GM19467 (cell line): ENCODE results near the gene UQCRC1.

ENCODE experiments used
- ATAC-seq: cut with Tn5 transposase; IDR thresholded peaks from one replicate; pipeline ENCODE4 v1.9.1; 2021; ENCODE audit warnings: mild to moderate bottlenecking, moderate library complexity; ENCODE audit not compliant: unreplicated experiment

UQCRC1 gene

DNA sequence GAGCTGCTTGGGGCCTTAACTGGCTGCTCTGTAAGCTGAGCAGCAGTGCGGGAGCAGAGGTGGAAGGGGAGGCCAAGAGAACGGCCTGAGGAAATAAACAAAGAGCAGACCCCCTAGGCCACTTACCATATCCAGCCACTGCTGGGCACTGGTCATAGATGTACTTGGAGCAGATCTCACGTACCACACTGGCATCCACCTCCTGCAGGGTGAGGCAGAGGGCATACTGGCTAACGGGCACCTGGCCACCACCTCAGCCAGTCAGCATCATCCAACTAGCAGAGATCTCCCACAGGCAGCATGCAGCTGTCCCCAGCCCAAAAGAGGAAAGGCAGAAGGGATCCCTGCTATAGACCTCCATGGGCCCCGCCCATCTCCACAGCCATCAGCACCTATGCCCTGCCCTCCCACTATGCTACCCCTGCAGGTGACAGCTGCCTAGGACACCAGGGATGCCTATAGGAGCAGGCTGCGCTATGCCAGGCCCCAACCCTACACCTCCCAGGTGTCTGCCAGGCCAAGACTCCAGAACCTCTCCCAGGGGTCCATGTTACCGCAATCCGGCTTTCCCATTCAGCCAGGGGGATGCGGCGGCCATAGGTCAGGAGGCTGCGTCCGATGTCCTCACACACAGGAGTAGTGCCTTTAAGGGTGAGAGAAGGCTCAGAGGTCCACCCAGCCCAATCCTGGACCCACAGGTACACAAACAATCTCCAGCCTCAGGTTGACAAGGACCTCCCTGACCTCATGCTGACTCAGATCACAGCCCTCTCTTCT lies 9.7 kb downstream of the UQCRC1 start:
- ATAC-seq: no peak

DNA sequence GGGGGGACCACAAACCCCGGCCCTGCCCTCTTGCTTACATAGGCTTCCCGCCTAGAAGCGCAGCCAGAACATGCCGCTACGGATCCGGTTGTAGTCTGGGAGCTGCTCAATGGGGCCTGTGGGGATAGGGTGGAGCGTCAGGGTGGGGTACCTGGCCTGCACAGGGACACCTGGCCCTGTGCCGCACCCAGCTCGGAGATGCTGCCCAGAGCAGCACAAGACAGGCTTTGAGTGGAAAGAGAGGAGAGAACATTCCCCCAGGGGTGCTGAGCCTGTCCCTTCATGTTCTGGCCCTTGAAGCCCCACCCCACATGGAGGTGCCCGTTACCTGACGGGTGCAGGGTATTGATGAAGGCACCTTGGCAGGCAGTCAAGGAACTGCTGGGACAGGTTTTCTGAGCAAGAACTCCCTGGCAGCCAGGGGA lies 10.4 kb downstream of the UQCRC1 start:
- no peak for ATAC-seq

DNA sequence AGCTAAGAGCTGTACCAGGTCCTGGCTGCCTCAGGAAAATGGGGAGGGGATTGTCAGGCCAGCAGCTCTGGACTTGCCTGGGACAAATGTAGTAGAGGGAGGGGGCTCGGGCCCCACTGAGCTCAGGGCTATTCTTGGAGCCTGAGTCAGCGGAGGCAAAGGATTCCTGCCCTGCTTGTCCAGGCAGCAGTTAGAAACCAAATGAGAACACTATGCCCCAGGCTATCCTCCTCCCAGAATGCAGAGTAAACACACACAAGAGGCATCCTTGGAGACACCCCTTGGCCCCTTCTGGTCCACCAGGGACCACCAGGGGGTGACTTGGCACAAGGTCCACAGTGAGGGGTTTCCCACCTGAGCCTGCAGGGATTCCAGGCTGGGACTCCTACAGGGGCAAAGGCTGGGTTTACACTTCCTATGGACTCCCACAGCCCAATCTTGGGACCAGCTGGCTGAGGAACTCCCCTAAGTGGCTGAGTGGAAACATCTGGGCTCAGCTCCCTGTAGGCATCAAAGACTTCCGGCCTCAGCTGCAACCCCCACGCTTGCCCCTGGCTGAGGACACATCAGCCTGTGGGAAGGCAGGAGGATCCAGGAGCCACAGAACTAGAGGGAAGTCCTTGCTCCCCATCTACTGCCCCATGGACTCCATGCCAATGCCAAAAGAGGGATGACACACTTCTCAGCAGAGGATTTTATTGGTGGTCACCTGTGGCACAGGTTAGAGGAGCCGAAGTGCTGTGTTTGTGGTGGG lies 10.9 kb downstream of the UQCRC1 start:
- no peak for ATAC-seq

DNA sequence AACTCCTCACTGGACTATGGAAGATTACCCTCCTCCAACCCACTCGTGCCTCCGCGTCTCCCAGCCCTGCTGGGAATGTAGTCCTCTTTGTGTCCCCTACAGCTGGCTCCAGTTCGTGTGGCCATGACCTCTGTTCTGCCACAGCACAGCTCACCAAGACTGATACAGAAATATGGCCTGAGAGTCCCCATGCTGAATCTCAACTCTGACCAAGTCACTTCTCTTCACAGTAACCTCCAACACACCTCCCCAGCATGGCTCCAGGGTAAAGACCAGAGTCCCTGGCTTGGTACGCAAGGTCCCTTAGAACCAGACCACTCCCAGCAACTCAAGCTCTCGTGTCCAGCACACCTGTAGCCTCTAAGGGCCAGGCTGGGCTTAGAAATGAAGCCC lies 12.0 kb downstream of the UQCRC1 start:
- no peak for ATAC-seq

DNA sequence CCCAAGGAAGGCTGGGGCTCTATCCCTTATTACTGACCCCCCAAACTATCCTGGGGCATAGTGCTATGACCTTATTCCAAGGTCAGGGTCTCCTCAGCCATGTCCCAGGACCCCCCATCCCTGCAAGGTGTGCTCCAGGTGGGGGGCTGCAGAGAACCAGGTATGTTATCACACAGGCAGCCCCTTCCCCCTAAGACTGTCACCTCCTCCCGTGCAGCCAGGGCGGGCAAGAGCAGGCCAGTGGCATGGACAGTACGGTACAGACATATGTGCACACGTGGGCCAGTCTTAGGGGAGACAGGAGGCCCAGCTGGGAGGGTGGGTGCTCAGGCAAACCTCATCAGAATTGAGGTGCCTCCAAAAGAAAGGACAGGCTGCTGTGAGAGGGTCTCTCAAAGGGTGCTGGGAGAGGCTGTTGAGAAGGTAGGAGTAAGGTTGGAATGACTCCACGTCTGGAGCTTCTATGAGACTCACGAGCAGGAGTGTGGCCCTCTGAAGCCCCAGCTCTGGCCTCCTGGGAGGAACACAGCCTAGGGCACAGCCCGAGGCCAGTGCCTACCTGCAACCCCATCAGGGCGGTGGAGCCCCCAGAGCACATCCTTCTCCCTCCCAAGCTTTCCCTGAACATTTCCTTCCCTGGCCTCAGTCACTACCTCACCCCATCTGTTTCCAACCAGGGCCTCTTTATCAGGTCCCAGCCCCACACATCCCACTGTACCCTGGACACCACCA lies 12.6 kb downstream of the UQCRC1 start:
- no peak for ATAC-seq

DNA sequence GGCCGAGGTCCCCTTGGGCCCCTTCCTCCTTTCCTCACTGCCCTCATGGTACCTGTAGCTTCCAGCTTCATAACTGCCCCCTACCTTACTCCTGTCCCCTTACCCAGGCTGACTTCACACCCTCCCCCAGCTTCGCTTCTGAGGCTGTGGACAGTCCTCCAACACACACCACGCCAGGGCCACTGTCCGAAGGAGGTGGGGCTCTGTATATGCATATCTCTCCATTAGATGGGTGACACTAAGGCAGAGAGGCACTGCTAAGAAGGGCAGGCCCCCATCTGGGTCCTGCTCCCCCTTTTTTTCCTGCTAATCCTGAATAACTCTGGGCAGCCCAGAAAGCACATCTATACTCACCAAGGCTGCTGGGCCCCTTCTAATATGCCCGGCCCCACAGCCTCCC lies 13.3 kb downstream of the UQCRC1 start:
- ATAC-seq: no peak

DNA sequence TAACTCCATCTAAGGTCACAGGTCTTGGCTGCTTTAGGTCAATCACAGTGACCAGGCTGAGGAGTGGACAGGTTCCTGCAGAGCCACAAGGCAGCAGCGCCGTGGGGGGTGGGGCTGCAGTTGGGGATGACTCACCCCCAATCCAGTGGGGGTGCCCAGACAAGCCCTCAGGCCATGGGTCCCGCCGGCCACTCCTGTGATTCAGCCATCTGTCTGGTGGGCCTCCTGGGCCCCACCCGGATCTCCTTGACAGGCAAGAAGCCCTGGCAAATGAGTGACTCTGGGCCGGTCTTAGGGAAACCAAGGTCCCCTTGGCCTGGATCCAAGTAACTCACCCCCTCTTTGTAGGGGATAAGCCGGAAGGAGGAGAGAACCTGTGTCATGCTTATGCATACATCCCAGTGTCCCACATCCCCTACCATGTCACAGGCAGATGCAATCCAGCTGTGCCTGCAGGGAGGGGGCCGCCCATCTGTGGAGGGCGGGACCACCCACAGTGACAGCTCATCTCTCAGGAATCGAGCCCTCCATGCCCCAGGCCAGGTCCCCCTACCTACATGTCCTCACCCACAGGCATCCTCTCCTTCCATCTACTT lies 13.8 kb downstream of the UQCRC1 start:
- no peak for ATAC-seq

DNA sequence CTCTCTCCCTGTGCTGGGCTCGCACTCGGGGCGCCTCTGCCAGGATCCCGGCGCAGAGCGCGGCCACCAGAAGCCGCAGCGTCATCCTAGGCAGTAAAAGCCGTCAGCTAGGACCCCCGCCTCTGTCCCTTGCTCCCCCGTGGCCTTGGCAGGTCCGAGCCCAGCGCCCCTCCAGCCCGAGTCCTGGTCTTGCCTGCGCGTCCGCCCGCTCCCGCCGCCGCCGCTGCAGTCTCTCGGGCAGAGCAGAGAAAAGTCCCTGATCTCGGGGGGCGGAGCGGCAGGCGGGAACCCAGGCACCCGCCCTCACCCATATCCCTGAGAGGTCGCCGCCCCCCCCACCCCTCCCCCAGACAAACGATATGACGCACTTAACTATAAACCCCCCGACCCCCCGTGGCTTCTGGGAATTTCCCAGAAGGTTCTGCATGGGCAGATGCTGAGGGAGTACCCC lies 14.3 kb downstream of the UQCRC1 start, which contains the start of gene COL7A1:
COL7A1 (minus strand) TSS at position 255 of the 451 bp plus-strand sequence; CDS start at position 85, 170 bp downstream.
- ATAC-seq: no peak

DNA sequence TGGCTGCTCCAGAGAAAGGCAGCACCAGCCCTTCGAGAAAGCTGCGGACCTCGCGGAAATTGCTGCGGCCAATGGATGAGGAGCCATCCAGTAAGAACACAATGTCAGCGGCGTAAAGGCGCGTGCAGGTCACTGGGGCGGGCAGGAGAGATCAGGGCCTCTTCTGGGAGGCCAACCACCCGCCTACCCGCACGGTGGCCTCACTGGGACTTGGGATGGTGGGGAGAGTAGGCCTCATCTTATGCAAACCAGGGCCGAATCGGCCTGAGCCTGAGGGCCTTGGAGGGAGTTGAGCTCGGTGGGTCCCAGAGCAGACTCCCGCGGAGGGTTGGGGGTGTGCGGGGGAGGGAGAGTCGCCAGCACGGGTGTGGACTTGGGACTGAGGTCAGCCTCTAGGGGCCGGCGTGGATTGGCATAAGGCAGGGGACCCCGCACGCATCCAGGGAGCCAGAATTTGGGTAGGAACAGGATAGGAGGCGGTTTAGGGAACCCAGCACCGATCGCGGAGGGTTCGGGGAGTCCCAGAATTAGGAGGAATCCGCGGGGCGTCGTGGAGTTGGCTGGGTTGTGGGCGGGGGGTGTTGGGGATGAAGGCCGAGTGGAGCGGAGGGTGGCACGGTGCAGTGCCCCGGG lies 14.9 kb downstream of the UQCRC1 start:
- ATAC-seq: no peak

DNA sequence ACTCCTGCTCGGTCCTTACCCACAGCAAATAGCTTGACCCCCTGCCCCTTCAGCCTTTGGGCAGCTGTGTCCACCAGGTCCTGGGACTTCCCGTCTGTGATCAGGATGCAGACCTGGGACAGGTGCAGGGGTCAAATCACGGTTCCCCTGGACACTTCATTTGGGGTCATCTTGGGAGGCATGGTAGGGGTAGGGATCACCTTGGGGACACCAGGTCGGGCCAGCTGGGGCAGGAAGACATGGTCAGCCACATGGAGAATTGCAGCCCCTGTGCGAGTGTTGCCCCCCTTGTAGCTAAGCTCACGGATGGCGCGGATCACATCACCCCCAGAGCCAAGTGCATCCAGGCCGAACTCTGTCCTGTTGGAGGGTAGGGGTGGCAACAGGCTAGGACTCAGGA lies 16.1 kb downstream of the UQCRC1 start:
- ATAC-seq: no peak

DNA sequence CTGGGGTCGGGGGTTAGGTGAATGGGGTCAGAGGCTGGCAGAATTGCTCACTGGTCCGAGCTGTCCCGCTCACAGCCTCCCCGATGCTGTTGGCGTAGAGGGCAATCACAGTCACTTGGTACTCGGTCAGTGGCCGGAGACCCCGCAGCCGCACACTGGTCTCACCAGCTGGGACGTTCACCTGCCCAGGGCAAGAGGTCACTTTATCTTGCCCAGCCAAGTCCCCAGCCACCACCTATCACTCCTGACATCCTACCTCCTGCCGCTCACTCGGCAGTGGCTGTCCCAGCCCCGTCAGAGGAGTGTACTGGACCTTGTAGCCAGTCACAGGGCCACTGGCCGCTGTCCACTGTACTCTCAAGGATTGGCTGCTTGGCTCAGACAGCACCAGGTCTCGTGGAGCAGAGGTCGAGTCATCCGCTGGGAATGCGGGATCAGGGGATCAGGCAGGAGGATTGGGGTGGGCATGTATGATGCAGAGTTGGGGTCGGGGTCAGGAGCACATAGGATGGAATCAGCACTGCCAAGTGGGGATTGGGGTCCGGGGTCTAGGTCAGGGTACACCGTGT lies 16.8 kb downstream of the UQCRC1 start:
- no peak for ATAC-seq

DNA sequence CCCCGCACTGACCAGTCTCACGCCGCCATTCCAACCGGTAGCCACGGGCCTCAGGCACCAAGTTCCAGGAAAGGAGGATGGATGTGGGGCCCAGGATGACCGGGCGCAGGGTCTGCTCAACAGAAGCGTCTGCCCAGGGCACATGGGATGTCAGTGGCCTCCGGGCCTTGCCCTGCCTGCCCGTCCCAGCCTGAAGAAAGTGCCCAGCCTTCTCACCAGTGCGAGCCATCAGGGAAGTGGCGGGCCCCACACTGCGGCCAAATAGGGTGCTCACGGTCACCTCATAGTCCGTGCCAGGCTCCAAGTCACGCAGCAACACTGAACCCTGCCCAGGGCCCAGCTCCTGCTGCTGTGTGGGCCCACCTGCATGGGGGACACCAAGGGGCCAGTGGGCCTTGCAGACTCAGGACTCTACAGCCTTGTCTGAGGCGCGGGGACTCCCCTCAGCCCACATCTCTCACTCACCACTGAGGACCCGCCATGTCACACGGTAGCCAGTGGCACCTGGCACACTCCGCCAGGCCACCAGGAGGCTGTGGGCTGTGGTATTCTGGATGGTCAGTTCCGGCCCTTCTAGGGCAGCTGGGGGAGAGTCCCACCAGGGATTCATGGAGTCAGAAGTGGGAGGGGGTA lies 17.4 kb downstream of the UQCRC1 start:
- no peak for ATAC-seq

DNA sequence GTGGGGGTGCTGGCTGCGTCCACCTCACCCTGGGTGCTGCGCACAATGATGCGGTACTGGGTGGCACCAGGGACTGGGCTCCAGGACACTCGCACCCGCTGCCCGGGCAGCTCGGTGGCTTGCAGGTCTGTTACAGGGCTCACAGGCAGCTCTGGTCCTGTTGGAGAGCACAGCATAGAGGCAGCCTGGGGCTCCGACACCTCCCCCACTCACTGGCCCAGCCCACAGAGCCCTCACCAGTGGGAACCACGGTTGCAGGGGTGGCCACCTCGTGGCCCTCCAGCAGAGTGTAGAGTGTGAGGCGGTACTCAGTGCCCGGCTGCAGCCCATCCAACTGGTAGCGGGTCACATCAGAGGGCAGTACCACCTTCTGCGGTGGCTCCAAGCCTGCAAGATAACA lies 18.0 kb downstream of the UQCRC1 start:
- ATAC-seq: no peak

DNA sequence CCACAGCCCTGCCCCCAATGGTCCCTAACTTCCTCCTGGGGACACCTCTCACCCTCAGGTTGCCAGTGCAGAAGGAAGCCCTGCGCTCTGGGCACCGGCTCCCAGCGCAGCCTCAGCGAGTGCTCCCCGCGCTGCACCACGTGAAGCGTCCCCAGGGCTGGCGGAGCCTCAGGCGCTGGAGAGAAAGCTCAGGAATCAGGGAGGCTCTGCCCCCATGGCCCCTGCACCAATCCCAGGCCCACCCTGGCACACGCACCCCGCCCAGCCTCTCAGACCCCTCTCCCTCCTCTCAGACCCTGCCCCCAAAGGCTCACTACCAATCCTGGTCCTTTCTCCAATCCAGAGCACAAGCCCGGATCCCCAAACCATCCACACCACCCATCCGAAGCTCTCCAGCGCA lies 21.2 kb downstream of the UQCRC1 start:
- ATAC-seq: no peak

DNA sequence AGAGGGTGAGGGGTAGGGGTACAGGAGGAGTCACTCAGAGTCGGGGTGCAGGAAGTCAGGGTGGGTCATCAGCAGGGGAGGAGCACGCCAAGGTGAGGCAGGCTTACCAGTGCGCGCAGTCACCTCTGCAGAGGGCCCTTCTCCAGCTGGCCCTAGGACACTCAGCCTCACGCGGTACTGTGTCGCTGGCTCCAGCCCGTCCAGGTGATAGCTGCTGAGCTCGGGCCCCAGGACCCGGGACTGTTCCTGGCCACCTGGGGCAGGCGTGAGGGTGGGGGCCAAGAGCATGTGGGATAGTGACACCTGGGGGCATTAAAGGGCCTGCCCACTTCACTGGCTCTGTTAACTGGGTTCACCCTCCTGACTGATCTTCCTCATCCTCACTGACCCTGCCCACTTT lies 21.8 kb downstream of the UQCRC1 start:
- ATAC-seq: no peak

DNA sequence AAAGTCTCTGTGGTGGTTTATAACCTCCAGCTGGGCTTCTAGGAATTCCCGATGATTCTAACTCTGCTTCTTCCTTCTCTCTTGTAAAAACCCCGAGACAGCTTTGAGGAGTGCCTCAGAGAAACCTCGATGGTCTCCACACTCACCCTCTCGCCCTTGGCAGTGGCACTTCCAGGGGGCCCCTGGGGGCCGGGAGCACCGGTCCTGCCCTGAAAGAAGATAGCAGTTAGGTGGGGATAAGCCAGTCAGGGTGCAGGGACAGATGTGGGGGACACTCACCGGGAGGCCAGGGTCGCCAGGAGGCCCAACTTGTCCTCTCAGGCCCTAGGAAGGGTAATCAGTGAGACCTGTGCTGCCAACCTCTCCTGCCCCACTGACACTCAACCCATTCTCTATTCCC lies 24.0 kb downstream of the UQCRC1 start:
- no peak for ATAC-seq

DNA sequence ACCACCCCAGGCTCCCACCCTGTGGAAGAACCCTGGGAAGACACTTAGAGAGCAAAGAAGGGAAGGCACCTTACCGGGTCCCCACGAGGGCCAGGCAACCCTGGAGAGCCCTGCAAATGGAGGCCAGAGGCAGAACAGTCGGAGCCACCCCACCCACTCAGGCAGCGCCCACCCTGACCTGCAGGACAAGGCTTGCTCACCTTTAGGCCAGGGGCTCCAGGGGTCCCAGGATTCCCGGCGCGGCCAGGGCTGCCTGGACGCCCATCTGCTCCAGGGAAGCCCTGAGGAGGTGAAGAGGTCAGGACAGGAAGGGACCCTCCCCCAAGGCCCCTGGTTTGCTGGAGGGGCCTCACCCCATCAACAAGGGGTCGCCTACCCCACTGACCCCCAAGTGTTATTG lies 24.6 kb downstream of the UQCRC1 start:
- no peak for ATAC-seq

DNA sequence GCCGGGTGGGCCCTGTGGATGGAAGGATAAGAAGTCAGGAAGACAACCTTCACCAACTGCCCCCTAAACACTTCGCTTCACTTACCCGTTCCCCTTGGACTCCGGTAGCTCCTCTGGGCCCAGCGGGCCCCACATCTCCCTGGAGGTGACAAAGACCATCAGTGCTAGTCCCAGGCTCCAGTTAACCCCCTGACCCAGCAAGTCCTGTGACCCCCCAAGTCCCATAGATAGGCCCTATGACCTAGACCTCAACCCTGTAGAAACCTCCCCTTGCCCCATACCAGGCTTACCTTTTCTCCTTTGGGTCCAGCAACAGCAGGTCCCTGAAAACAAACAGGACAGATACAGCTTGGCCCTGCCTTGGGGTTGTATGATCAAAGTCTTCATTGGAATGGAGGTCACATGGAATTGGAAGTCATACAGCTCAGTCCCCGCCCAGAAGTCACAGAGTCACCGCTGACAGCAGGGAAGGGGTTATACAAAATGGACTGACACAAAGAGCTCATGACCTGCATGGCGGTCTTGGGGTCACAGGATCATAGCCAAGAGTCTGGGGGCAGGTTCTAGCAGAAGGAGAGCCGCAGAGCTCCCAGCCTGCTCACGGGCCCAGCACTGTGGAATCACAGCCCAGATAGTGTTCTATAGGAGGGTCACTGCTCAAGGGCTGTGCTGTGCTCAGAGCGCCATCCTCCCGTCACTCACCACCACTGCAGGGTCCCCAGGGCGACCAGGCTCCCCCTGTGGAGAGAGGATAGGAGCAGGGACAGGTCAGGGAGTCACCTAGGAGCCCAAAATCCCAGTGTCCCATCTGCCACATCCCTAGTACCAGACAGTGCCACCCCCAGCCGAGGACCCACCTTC lies 27.6 kb downstream of the UQCRC1 start:
- no peak for ATAC-seq

DNA sequence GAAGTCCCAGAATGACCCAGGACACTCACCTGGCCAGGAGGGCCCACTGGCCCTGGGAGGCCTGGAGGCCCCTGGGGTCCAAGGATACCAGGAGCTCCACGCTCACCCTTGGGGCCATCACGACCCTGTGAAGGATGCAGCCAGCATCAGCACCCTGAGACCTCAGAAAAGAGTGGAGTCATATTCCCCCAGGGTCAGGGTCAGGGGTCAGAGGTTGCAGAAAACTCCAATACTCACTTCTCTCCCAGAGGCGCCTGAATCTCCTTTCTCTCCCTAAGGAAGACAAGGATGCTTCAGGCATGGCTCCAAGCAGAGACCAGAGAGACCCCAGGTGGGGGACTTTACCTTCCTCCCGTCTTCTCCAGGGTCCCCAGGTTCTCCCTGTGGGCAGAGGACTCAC lies 32.8 kb downstream of the UQCRC1 start:
- no peak for ATAC-seq
